Hepatocyte (in vitro differentiated cells): ENCODE data around the gene IRF2BPL.

Experiments used
- CTCF ChIP-seq: fragments of 200-600 bp; sonication (generic); IDR thresholded peaks from 2 replicates; pipeline ENCODE4 v1.5.1; 2016; ENCODE audit warnings: antibody characterized with exemption, mild to moderate bottlenecking; ENCODE audit not compliant: poor library complexity
- EZH2 ChIP-seq: fragments of 200-600 bp; sonication (generic); IDR thresholded peaks from 2 replicates; pipeline ENCODE4 v1.6.1; 2016; ENCODE audit warnings: antibody characterized with exemption, mild to moderate bottlenecking, borderline replicate concordance
- EZH2phosphoT487 ChIP-seq: fragments of 200-600 bp; sonication (generic); IDR thresholded peaks from one replicate; pipeline ENCODE4 v1.6.1; 2018; ENCODE audit warnings: antibody characterized with exemption, mild to moderate bottlenecking, low read depth, moderate library complexity; ENCODE audit not compliant: unreplicated experiment, severe bottlenecking

GRCh38 chr14:77017666-77018065, 10.8 kb downstream of the IRF2BPL start:
- no peak for TF ChIP-seq CTCF
- no peak for TF ChIP-seq EZH2
- TF ChIP-seq EZH2phosphoT487: no peak
